HG02623 (cell line): Measurements from ENCODE around the gene ANK2.

Experiments used
- ATAC-seq: cut with Tn5 transposase; IDR thresholded peaks from one replicate; pipeline ENCODE4 v1.9.1; 2021; ENCODE audit warnings: moderate library complexity; ENCODE audit not compliant: unreplicated experiment

The ANK2 gene

DNA sequence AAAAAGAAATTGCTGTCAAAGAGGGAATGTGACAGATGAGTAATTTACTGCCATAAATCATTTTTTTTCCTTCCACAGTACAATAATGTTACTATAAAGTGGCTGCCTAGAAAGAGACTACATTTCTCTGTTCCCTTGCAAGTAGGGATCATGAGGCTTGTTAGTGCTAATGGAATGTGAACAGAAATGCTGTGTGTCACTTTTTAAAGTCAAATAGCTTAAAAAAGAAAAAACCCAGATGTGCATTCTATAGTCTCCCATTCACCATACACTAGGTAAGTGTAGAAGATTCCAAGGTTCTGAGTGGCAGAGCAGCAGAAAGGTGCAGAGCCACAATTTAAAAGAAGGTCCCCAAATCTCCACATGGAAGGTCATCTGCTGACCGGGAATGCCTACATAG is 383.7 kb downstream of the ANK2 start:
- no peak for ATAC-seq
